Neutrophil (primary cell): ENCODE data around the gene ACAD11.
"Not testable (repeated sequence)": the region's sequence is repeated elsewhere in the genome, so short reads cannot be mapped to it uniquely, and the experiment has no call there.

ENCODE experiments used
- H3K27ac ChIP-seq: fragments of 200-600 bp; sonication (generic); 2 replicates; pipeline ENCODE4 v1.5.1; 2016; ENCODE audit warnings: mild to moderate bottlenecking, moderate library complexity
- H3K27me3 ChIP-seq: fragments of 200-600 bp; sonication (generic); 2 replicates; pipeline ENCODE4 v1.6.0; 2016; ENCODE audit warnings: mild to moderate bottlenecking
- H3K36me3 ChIP-seq: fragments of 200-600 bp; sonication (generic); 2 replicates; pipeline ENCODE4 v1.5.1; 2017
- H3K4me1 ChIP-seq, 2 experiments: fragments of 200-600 bp in 1 of 2; sonication (generic) in 1 of 2; 1 replicate in 1 of 2; 2 replicates in 1 of 2; pipeline versions ENCODE4 v1.5.1 to v1.6.1; 2013 to 2016; ENCODE audit warnings: low read depth in 1 of 2, low read length in 1 of 2, mild to moderate bottlenecking in 1 of 2, moderate library complexity in 1 of 2; ENCODE audit not compliant: control insufficient read depth in 1 of 2, insufficient read depth in 1 of 2
- H3K4me3 ChIP-seq, 2 experiments: fragments of 200-600 bp in 1 of 2; sonication (generic) in 1 of 2; 1 replicate in 1 of 2; 2 replicates in 1 of 2; pipeline ENCODE4 v1.5.1; 2013 to 2016; ENCODE audit warnings: low read depth in 1 of 2, low read length in 1 of 2, mild to moderate bottlenecking in 1 of 2, moderate library complexity in 1 of 2
- H3K9me3 ChIP-seq: fragments of 200-600 bp; sonication (generic); 2 replicates; pipeline ENCODE4 v1.5.1; 2016
- TF ChIP-seq, protein P1 (sequence below): fragments of 200-600 bp; sonication (generic); IDR thresholded peaks from 2 replicates; pipeline ENCODE4 v1.5.1; 2016; ENCODE audit warnings: antibody characterized with exemption

The ACAD11 gene

GRCh38 chr3:132616780-132617179 is 42.8 kb downstream of the ACAD11 start:
- TF ChIP-seq, protein P1, sequence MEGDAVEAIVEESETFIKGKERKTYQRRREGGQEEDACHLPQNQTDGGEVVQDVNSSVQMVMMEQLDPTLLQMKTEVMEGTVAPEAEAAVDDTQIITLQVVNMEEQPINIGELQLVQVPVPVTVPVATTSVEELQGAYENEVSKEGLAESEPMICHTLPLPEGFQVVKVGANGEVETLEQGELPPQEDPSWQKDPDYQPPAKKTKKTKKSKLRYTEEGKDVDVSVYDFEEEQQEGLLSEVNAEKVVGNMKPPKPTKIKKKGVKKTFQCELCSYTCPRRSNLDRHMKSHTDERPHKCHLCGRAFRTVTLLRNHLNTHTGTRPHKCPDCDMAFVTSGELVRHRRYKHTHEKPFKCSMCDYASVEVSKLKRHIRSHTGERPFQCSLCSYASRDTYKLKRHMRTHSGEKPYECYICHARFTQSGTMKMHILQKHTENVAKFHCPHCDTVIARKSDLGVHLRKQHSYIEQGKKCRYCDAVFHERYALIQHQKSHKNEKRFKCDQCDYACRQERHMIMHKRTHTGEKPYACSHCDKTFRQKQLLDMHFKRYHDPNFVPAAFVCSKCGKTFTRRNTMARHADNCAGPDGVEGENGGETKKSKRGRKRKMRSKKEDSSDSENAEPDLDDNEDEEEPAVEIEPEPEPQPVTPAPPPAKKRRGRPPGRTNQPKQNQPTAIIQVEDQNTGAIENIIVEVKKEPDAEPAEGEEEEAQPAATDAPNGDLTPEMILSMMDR = no peak
- Histone ChIP-seq H3K27ac (no peak overlapping the region), H3K4me3 (no peak overlapping the region), H3K27me3 (no peaks in the 10 kb centered on the region), H3K9me3 (no peaks in the 10 kb centered on the region), H3K4me1 (no peaks in the 10 kb centered on the region), H3K36me3 (peaks cover 4% of the 10 kb centered on the region)

DNA sequence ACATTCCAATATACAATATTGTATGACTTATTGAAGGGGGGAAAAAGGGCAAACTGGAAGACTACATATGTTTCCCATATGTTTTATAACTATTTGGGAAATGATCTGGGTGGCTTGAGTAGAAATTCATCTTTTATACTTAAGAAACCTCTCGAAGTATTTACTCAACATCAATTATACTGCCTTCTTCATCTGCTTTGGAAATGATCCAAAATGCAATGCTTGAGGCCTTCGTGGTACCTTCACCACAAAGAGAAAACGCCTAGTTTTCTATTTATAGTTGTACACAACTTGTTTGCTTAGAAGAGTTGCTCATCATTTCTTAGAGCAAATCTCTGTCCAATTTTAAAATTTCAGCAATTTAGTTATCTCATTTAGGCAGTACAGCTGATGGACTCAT is 43.7 kb downstream of the ACAD11 start:
- TF ChIP-seq, protein P1 = no peak
- Histone ChIP-seq H3K36me3 (peaks cover 4% of the 10 kb centered on the region), H3K4me3 (no peak overlapping the region), H3K4me1 (no peaks in the 10 kb centered on the region), H3K27me3 (no peaks in the 10 kb centered on the region), H3K9me3 (no peaks in the 10 kb centered on the region), H3K27ac (no peak overlapping the region)

- H3K4me3 ChIP-seq, H3K36me3 ChIP-seq, H3K9me3 ChIP-seq, H3K27ac ChIP-seq, H3K4me1 ChIP-seq, H3K27me3 ChIP-seq: not testable (repeated sequence)
These were observed 44.3 kb downstream of the ACAD11 start for GRCh38 chr3:132615301-132615700.

GRCh38 chr3:132606620-132607019 is 53.0 kb downstream of the ACAD11 start:
- H3K27me3 ChIP-seq, H3K27ac ChIP-seq, H3K4me3 ChIP-seq, H3K9me3 ChIP-seq, H3K4me1 ChIP-seq: not testable (repeated sequence)
- H3K36me3 ChIP-seq = peaks cover 36% of the 10 kb centered on the region

GRCh38 chr3:132606085-132606484 is 53.5 kb downstream of the ACAD11 start:
- TF ChIP-seq, protein P1 = no peak
- Histone ChIP-seq H3K27me3 (no peaks in the 10 kb centered on the region), H3K9me3 (no peaks in the 10 kb centered on the region), H3K36me3 (peaks cover 36% of the 10 kb centered on the region), H3K27ac (no peak overlapping the region), H3K4me1 (no peaks in the 10 kb centered on the region), H3K4me3 (no peak overlapping the region)

GRCh38 chr3:132605374-132605792 is 54.2 kb downstream of the ACAD11 start:
- no peaks in the 10 kb centered on the region for H3K27me3 ChIP-seq
- TF ChIP-seq, protein P1 = no peak
- H3K4me1 ChIP-seq = no peaks in the 10 kb centered on the region
- H3K36me3 ChIP-seq = peaks cover 36% of the 10 kb centered on the region
- H3K27ac ChIP-seq = no peak overlapping the region
- no peak overlapping the region for H3K4me3 ChIP-seq
- no peaks in the 10 kb centered on the region for H3K9me3 ChIP-seq

DNA sequence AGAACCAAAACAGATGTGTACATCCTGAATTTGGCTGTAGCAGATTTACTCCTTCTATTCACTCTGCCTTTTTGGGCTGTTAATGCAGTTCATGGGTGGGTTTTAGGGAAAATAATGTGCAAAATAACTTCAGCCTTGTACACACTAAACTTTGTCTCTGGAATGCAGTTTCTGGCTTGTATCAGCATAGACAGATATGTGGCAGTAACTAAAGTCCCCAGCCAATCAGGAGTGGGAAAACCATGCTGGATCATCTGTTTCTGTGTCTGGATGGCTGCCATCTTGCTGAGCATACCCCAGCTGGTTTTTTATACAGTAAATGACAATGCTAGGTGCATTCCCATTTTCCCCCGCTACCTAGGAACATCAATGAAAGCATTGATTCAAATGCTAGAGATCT is 59.0 kb downstream of the ACAD11 start:
- not testable (repeated sequence) for H3K27me3 ChIP-seq, H3K9me3 ChIP-seq, H3K4me3 ChIP-seq, H3K27ac ChIP-seq, H3K4me1 ChIP-seq
- H3K36me3 ChIP-seq = peaks cover 40% of the 10 kb centered on the region
